GM21737 (cell line): Measurements from ENCODE around the gene MIB2.
"Not testable (repeated sequence)": the region's sequence is repeated elsewhere in the genome, so short reads cannot be mapped to it uniquely, and the experiment has no call there.

Experiments used
- ATAC-seq: cut with Tn5 transposase; IDR thresholded peaks from one replicate; pipeline ENCODE4 v1.9.1; 2021; ENCODE audit warnings: mild to moderate bottlenecking, moderate library complexity; ENCODE audit not compliant: unreplicated experiment

MIB2 gene

GRCh38 chr1:1615256-1616044 lies at the start of gene MIB2:
MIB2 (plus strand) TSS chr1:1615500; CDS start chr1:1623453, 7,953 bp downstream.
- peak; percentile 74 for ATAC-seq

- ATAC-seq = no peak
Measured at GRCh38 chr1:1567152-1567875, 48.0 kb upstream of the MIB2 start.

- no peak for ATAC-seq
Measured at GRCh38 chr1:1567891-1568291, 47.4 kb upstream of the MIB2 start.

- no peak for ATAC-seq
Measured at GRCh38 chr1:1569341-1569740, 46.0 kb upstream of the MIB2 start.

- peak; percentile 71 for ATAC-seq
Measured at GRCh38 chr1:1573843-1574720, 41.2 kb upstream of the MIB2 start.

GRCh38 chr1:1574721-1575537 lies 40.4 kb upstream of the MIB2 start, which contains the start of gene SSU72:
SSU72 (minus strand) TSS chr1:1574863; CDS start chr1:1574557, 306 bp downstream.
- ATAC-seq = peak; percentile 69

- ATAC-seq = no peak
Measured at GRCh38 chr1:1577367-1578011, 37.8 kb upstream of the MIB2 start.

GRCh38 chr1:1578371-1578940 lies 36.8 kb upstream of the MIB2 start:
- no peak for ATAC-seq

GRCh38 chr1:1582585-1583346 lies 32.5 kb upstream of the MIB2 start:
- no peak for ATAC-seq

GRCh38 chr1:1583347-1584010 lies 31.8 kb upstream of the MIB2 start:
- ATAC-seq = no peak

GRCh38 chr1:1591452-1591851 lies 23.8 kb upstream of the MIB2 start:
- no peak for ATAC-seq

- ATAC-seq = no peak
Measured at GRCh38 chr1:1593834-1594601, 21.3 kb upstream of the MIB2 start.

- no peak for ATAC-seq
Measured at GRCh38 chr1:1594602-1595260, 20.6 kb upstream of the MIB2 start.

- ATAC-seq = not testable (repeated sequence)
Measured at GRCh38 chr1:1595341-1595740, 20.0 kb upstream of the MIB2 start.

- no peak for ATAC-seq
Measured at GRCh38 chr1:1596493-1597274, 18.6 kb upstream of the MIB2 start.

- ATAC-seq = no peak
Measured at GRCh38 chr1:1597275-1597930, 17.9 kb upstream of the MIB2 start.
